Liver (tissue), 9 donors: ENCODE measurements around the gene ZNF146. TPM values are rescaled to one million over a fixed set of nuclear protein-coding genes. Genes with fewer than 3 reads are reported as not detected.

Experiments
- DNase-seq: peaks from one replicate; pipeline ENCODE4 v3.0.0-alpha.2; 2017; ENCODE audit warnings: low spot score
- H3K27ac ChIP-seq, 2 donors: one replicate each; pipeline ENCODE4 v1.7.0; 2013; ENCODE audit warnings: inconsistent platforms in 2 of 2, low read length in 2 of 2, control low read depth in 1 of 2, low read depth in 1 of 2, mild to moderate bottlenecking in 1 of 2
- H3K27me3 ChIP-seq, 4 donors: one replicate each; pipeline versions ENCODE4 v1.6.1 to v1.7.0; 2013; ENCODE audit warnings: low read length in 3 of 4, inconsistent platforms in 1 of 4, mild to moderate bottlenecking in 1 of 4, moderate library complexity in 1 of 4; ENCODE audit not compliant: control insufficient read depth in 4 of 4, insufficient read depth in 4 of 4
- H3K36me3 ChIP-seq, 4 donors: one replicate each; pipeline versions ENCODE4 v1.6.1 to v1.7.0; 2013; ENCODE audit warnings: low read length in 3 of 4, mild to moderate bottlenecking in 3 of 4, low read depth in 1 of 4, moderate library complexity in 1 of 4; ENCODE audit not compliant: control insufficient read depth in 4 of 4, insufficient read depth in 3 of 4
- H3K4me1 ChIP-seq, 4 donors: one replicate each; pipeline versions ENCODE4 v1.6.1 to v1.7.0; 2013; ENCODE audit warnings: low read length in 3 of 4, mild to moderate bottlenecking in 3 of 4, moderate library complexity in 1 of 4; ENCODE audit not compliant: control insufficient read depth in 4 of 4, insufficient read depth in 4 of 4
- H3K4me3 ChIP-seq, 3 donors: one replicate each; pipeline versions ENCODE4 v1.6.1 to v1.7.0; 2013; ENCODE audit warnings: low read length in 3 of 3, control low read depth in 1 of 3, low read depth in 1 of 3, mild to moderate bottlenecking in 1 of 3
- H3K9ac ChIP-seq, 2 donors: one replicate each; pipeline ENCODE4 v1.7.0; 2013; ENCODE audit warnings: low read length in 2 of 2, mild to moderate bottlenecking in 2 of 2, moderate library complexity in 2 of 2, control low read depth in 1 of 2, low read depth in 1 of 2
- H3K9me3 ChIP-seq, 4 donors: one replicate each; pipeline versions ENCODE4 v1.6.1 to v1.7.0; 2013; ENCODE audit warnings: low read length in 3 of 4; ENCODE audit not compliant: control insufficient read depth in 4 of 4
- ATF3 ChIP-seq: IDR thresholded peaks from 2 replicates; pipeline ENCODE4 v1.6.1; 2016; ENCODE audit warnings: antibody characterized with exemption
- CTCF ChIP-seq: fragments of 150-350 bp; IDR thresholded peaks from 2 replicates; pipeline ENCODE4 v1.5.1; 2017; ENCODE audit warnings: improper control_type of control experiment, low read depth, low read length; ENCODE audit not compliant: missing input control
- EGR1 ChIP-seq, 2 donors: IDR thresholded peaks; 2 replicates each; pipeline ENCODE4 v1.6.1; 2016 to 2018; ENCODE audit warnings: antibody characterized with exemption in 2 of 2, low read depth in 2 of 2
- FOXA1 ChIP-seq: IDR thresholded peaks from 2 replicates; pipeline ENCODE4 v1.6.1; 2016; ENCODE audit warnings: antibody characterized with exemption
- GABPA ChIP-seq, 2 donors: IDR thresholded peaks in 1 of 2; conservative IDR thresholded peaks in 1 of 2; 2 replicates each; pipeline ENCODE4 v1.6.1; 2016; ENCODE audit warnings: antibody characterized with exemption in 2 of 2, mild to moderate bottlenecking in 1 of 2, moderate library complexity in 1 of 2
- HNF4A ChIP-seq, 2 donors: conservative IDR thresholded peaks; 2 replicates each; pipeline ENCODE4 v1.6.1; 2016; ENCODE audit warnings: antibody characterized with exemption in 2 of 2, mild to moderate bottlenecking in 2 of 2
- JUND ChIP-seq, 2 donors: IDR thresholded peaks; 2 replicates each; pipeline ENCODE4 v1.6.1; 2016; ENCODE audit warnings: antibody characterized with exemption in 2 of 2
- NR2F2 ChIP-seq: IDR thresholded peaks from 2 replicates; pipeline ENCODE4 v1.6.1; 2016; ENCODE audit warnings: antibody characterized with exemption
- YY1 ChIP-seq: IDR thresholded peaks from 2 replicates; pipeline ENCODE4 v1.6.1; 2016; ENCODE audit warnings: antibody characterized with exemption, mild to moderate bottlenecking
- WGBS: extraction: QIAGEN DNeasy Blood & Tissue Kit; methylation state at CpG from one replicate; pipeline ENCODE4 v1.1.7; 2013; 5-methylcytosine and 5-hydroxymethylcytosine counted together
- polyA plus RNA-seq, 2 donors: library from polyadenylated mRNA; stranded (reverse) in 1 of 2; unstranded in 1 of 2; fragments of 200-250 nt in 1 of 2; fragments of >200 nt in 1 of 2; fragmentation: Nextera tagmentation in 1 of 2; extraction: Ambion mirVana in 1 of 2; gene quantifications; one replicate each; pipeline versions ENCODE4 v1.2.1 to v1.2.3, GENCODE V29; 2013 to 2015
- total RNA-seq, 2 donors: library from RNA; depleted of rRNA; stranded (reverse); fragments of >200 nt; gene quantifications; one replicate each; pipeline ENCODE4 v1.2.3, GENCODE V29; 2014
- TF ChIP-seq, protein P1 (sequence below): IDR thresholded peaks from 2 replicates; pipeline ENCODE4 v1.6.1; 2016; ENCODE audit warnings: antibody characterized with exemption
- TF ChIP-seq, protein P2 (sequence below): IDR thresholded peaks from 2 replicates; pipeline ENCODE4 v1.6.1; 2016; ENCODE audit warnings: antibody characterized with exemption, mild to moderate bottlenecking
- donor health status: healthy.
- donor health status: healthy.
- donor health status: healthy.
- donor health status: healthy.
- donor health status: healthy.

ZNF146 gene
- total and polyA plus RNA-seq, 4 donors = 16.6 to 48.6 (median 24.1) TPM

DNA sequence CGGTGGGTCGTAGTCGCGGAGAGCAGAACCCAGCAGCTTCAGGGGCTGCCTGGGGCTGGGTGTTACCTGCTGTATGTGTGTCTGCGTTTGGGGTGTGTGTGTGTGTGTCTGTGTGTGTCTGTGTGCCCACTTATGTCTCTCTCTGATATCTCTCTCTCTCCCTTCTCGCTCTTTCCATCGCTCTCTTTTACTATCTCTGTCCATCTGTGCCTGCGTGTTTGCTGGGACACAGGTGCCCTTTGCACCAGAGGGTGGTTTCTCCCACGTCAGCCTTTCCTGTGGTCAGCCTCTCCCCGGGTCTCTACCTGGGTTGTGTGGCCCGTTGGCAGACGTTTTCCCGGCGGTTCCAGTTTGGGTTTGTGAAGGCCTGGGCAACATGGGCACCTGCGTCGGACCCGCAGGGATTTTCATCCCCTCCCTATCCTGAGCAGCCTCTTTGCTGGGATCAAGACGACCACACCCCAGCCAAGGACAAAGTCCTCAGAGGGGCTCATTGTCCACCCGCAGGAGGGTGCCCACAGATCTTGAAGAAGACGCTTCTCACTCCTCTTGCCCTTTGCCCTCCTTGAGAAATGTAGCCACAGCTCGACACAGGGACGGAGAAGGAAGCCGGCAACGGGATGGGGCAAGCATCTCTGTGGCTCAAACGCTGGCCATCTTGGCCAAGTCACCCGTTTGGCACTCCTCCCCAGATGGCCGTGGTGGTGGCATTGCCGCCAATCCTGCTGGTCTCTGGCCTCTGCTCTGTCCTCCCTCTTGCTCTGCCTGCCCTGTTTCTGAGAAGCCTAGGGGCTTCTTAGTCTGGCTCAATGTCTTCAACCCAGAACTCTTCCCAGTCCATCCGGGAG lies 43.3 kb downstream of the ZNF146 start (continued):
- TF ChIP-seq CTCF = no peak

DNA sequence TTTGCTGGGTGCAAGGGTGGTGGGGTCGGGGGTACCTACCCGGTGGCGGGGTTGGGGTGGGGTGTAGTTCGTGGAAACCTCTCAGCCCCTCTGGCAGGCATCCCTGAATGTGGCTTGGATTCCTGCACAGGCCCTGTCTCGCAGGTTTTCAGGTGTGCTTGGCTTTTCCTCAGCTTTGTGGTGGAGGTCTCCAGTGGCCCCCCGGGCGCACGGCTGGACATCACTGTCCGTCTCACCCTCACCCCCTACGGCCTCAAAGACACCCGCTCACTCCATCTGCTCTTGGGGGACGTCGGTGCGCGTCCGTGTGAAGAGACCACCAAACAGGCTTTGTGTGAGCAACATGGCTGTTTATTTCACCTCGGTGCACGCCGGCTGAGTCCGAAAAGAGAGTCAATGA lies 44.3 kb downstream of the ZNF146 start:
- no peak for TF ChIP-seq ATF3
- TF ChIP-seq YY1 = no peak
- TF ChIP-seq CTCF = no peak
- no peak for TF ChIP-seq GABPA (IDR thresholded peaks at IDR 0.05 in 1 of 2, conservative IDR thresholded peaks at IDR 0.05 in 1 of 2)
- no peak for TF ChIP-seq FOXA1
- TF ChIP-seq, protein P1, sequence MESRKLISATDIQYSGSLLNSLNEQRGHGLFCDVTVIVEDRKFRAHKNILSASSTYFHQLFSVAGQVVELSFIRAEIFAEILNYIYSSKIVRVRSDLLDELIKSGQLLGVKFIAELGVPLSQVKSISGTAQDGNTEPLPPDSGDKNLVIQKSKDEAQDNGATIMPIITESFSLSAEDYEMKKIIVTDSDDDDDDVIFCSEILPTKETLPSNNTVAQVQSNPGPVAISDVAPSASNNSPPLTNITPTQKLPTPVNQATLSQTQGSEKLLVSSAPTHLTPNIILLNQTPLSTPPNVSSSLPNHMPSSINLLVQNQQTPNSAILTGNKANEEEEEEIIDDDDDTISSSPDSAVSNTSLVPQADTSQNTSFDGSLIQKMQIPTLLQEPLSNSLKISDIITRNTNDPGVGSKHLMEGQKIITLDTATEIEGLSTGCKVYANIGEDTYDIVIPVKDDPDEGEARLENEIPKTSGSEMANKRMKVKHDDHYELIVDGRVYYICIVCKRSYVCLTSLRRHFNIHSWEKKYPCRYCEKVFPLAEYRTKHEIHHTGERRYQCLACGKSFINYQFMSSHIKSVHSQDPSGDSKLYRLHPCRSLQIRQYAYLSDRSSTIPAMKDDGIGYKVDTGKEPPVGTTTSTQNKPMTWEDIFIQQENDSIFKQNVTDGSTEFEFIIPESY = no peak
- no peak for TF ChIP-seq HNF4A (conservative IDR thresholded peaks at IDR 0.05)
- no peak for TF ChIP-seq JUND (IDR thresholded peaks at IDR 0.05)
- TF ChIP-seq, protein P2, sequence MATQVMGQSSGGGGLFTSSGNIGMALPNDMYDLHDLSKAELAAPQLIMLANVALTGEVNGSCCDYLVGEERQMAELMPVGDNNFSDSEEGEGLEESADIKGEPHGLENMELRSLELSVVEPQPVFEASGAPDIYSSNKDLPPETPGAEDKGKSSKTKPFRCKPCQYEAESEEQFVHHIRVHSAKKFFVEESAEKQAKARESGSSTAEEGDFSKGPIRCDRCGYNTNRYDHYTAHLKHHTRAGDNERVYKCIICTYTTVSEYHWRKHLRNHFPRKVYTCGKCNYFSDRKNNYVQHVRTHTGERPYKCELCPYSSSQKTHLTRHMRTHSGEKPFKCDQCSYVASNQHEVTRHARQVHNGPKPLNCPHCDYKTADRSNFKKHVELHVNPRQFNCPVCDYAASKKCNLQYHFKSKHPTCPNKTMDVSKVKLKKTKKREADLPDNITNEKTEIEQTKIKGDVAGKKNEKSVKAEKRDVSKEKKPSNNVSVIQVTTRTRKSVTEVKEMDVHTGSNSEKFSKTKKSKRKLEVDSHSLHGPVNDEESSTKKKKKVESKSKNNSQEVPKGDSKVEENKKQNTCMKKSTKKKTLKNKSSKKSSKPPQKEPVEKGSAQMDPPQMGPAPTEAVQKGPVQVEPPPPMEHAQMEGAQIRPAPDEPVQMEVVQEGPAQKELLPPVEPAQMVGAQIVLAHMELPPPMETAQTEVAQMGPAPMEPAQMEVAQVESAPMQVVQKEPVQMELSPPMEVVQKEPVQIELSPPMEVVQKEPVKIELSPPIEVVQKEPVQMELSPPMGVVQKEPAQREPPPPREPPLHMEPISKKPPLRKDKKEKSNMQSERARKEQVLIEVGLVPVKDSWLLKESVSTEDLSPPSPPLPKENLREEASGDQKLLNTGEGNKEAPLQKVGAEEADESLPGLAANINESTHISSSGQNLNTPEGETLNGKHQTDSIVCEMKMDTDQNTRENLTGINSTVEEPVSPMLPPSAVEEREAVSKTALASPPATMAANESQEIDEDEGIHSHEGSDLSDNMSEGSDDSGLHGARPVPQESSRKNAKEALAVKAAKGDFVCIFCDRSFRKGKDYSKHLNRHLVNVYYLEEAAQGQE = no peak
- no peak for TF ChIP-seq EGR1 (IDR thresholded peaks at IDR 0.05; ENCODE audit: low read depth in 2 of 2)
- TF ChIP-seq NR2F2 = no peak
- Histone ChIP-seq H3K9ac (no peak overlapping the region), H3K27me3 (no peaks in the 10 kb centered on the region), H3K36me3 (no peaks in the 10 kb centered on the region), H3K9me3 (peaks cover 0 to 21% (median 10%) of the 10 kb centered on the region in 4 donors), H3K4me1 (no peaks in the 10 kb centered on the region), H3K27ac (no peak overlapping the region), H3K4me3 (no peak overlapping the region)
- 95% methylated on average over 20 of the region's 20 CpGs for WGBS
- DNase-seq = no peak
